ENCODE measurements around the gene WDFY2. TPM values are rescaled to one million over a fixed set of nuclear protein-coding genes. Genes with fewer than 3 reads are reported as not detected.

WDFY2 gene
- total and polyA plus RNA-seq, 2 of the 8 experiments (the other 6 are each of a cell fraction or from before 2014, with no cell fraction given), result 13.9 to 29.0 TPM

- TF ChIP-seq GABPA (IDR thresholded peaks at IDR 0.05; ENCODE audit: borderline replicate concordance, insufficient read depth, low read length), result no peak
- no peak for TF ChIP-seq EGR1 (IDR thresholded peaks at IDR 0.05; ENCODE audit: borderline replicate concordance, low read depth, low read length)
- TF ChIP-seq POU5F1 (IDR thresholded peaks at IDR 0.05; ENCODE audit: low read depth, low read length), result no peak
- TF ChIP-seq ZNF274 (IDR thresholded peaks at IDR 0.05; ENCODE audit: borderline replicate concordance, extremely low read depth, low read length), result no peak
- TF ChIP-seq SUZ12 (IDR thresholded peaks at IDR 0.05; ENCODE audit: low read length), result no peak
Measured at GRCh38 chr13:51603716-51604115, 19.5 kb downstream of the WDFY2 start (continued).

Measured in H1 (cell line).